ENCODE data around the gene DHRSX. TPM values are rescaled to one million over a fixed set of nuclear protein-coding genes. Genes with fewer than 3 reads are reported as not detected.

The DHRSX gene
- total and polyA plus RNA-seq, 2 experiments from 2014 or later = 15.2 to 30.2 TPM

DNA sequence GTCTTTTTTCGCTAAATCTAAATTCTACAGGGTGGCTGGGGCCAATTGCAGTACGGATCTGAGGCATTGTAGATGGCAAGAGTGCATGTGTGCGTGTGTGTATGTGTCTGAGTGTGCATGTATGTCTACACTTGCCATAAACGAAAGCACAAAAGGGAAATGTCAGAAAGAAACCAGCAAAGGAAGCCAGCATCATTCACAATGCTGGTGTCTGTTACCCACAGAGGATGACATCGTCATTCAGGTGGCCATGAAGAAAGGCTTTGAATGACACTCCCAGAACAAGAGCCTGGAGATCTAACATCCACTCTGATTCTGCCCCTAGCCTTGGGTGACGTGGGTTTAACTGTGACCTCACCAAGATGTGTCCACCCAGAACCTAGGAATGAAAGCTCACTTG lies 124.6 kb downstream of the DHRSX start:
- H3K27me3 ChIP-seq (replicated peaks; ENCODE audit: insufficient read depth) = no peaks in the 10 kb centered on the region
- no peaks in the 10 kb centered on the region for H3K9me2 ChIP-seq (ENCODE audit: insufficient read depth)
- H3K27ac ChIP-seq = no peak overlapping the region
- no peak for TF ChIP-seq EZH2phosphoT487 (IDR thresholded peaks at IDR 0.05; ENCODE audit: insufficient read depth, low read depth)
- TF ChIP-seq EZH2 (IDR thresholded peaks at IDR 0.05; ENCODE audit: insufficient read depth, poor library complexity, severe bottlenecking) = no peak
- WGBS, 2 experiments (ENCODE audit: low coverage in 1 of 2, low lambda C conversion rate in 2 of 2, missing lambda C conversion rate in 2 of 2) = 95 to 96% methylated on average over 5 to 6 of the region's 6 CpGs
- no peak for DNase-seq
- H3F3A ChIP-seq (ENCODE audit: insufficient read depth) = no peaks in the 10 kb centered on the region
- H4K20me1 ChIP-seq (ENCODE audit: insufficient read depth) = no peaks in the 10 kb centered on the region
- H3K4me1 ChIP-seq (ENCODE audit: insufficient read depth) = no peaks in the 10 kb centered on the region
- no peak overlapping the region for H3K4me2 ChIP-seq (ENCODE audit: unreplicated experiment)
- no peak overlapping the region for H2AFZ ChIP-seq
- in situ Hi-C loops (cut with MboI) = no loop called here
- no peaks in the 10 kb centered on the region for H3K9me3 ChIP-seq (ENCODE audit: low read depth)
- no peak overlapping the region for H3K4me3 ChIP-seq
- no peaks in the 10 kb centered on the region for H3K36me3 ChIP-seq (ENCODE audit: low read depth)
- H3K79me2 ChIP-seq (ENCODE audit: insufficient read depth) = no peaks in the 10 kb centered on the region
- no peak overlapping the region for H3K9ac ChIP-seq

- Histone ChIP-seq H2AFZ (no peak overlapping the region), H3K4me1 (ENCODE audit: insufficient read depth) (0 out of 2 replicates have a peak, but pooled peaks cover 4% of the 10 kb centered on the region), H3K4me2 (ENCODE audit: unreplicated experiment) (no peak overlapping the region), H3K9me2 (ENCODE audit: insufficient read depth) (no peaks in the 10 kb centered on the region), H4K20me1 (ENCODE audit: insufficient read depth) (no peaks in the 10 kb centered on the region), H3K9me3 (ENCODE audit: low read depth) (no peaks in the 10 kb centered on the region), H3F3A (ENCODE audit: insufficient read depth) (no peaks in the 10 kb centered on the region), H3K27me3 (replicated peaks; ENCODE audit: insufficient read depth) (no peaks in the 10 kb centered on the region), H3K36me3 (ENCODE audit: low read depth) (no peaks in the 10 kb centered on the region), H3K9ac (no peak overlapping the region), H3K79me2 (ENCODE audit: insufficient read depth) (no peaks in the 10 kb centered on the region), H3K4me3 (no peak overlapping the region), H3K27ac (no peak overlapping the region)
- DNase-seq = peak; percentile 67
- TF ChIP-seq EZH2 (IDR thresholded peaks at IDR 0.05; ENCODE audit: insufficient read depth, poor library complexity, severe bottlenecking) = no peak
- in situ Hi-C loops (cut with MboI) = no loop called here
- WGBS, 2 experiments (ENCODE audit: low coverage in 1 of 2, low lambda C conversion rate in 2 of 2, missing lambda C conversion rate in 2 of 2) = 13 to 15% methylated on average over 4 of the region's 4 CpGs
Measured at GRCh38 chrX:2374086-2374485, 126.7 kb downstream of the DHRSX start.

GRCh38 chrX:2373615-2374014 lies 127.2 kb downstream of the DHRSX start:
- H4K20me1 ChIP-seq (ENCODE audit: insufficient read depth) = no peaks in the 10 kb centered on the region
- no peaks in the 10 kb centered on the region for H3K9me2 ChIP-seq (ENCODE audit: insufficient read depth)
- no peak overlapping the region for H3K4me3 ChIP-seq
- H3K9ac ChIP-seq = no peak overlapping the region
- no peaks in the 10 kb centered on the region for H3K27me3 ChIP-seq (replicated peaks; ENCODE audit: insufficient read depth)
- no peak for DNase-seq
- no peak overlapping the region for H3K4me2 ChIP-seq (ENCODE audit: unreplicated experiment)
- no peaks in the 10 kb centered on the region for H3K36me3 ChIP-seq (ENCODE audit: low read depth)
- in situ Hi-C loops (cut with MboI) = no loop called here
- 0 out of 2 replicates have a peak, but pooled peaks cover 4% of the 10 kb centered on the region for H3K4me1 ChIP-seq (ENCODE audit: insufficient read depth)
- WGBS, 2 experiments (ENCODE audit: low coverage in 1 of 2, low lambda C conversion rate in 2 of 2, missing lambda C conversion rate in 2 of 2) = 94 to 95% methylated on average over 8 of the region's 8 CpGs
- no peaks in the 10 kb centered on the region for H3F3A ChIP-seq (ENCODE audit: insufficient read depth)
- no peaks in the 10 kb centered on the region for H3K9me3 ChIP-seq (ENCODE audit: low read depth)
- H2AFZ ChIP-seq = no peak overlapping the region
- H3K79me2 ChIP-seq (ENCODE audit: insufficient read depth) = no peaks in the 10 kb centered on the region
- TF ChIP-seq EZH2phosphoT487 (IDR thresholded peaks at IDR 0.05; ENCODE audit: insufficient read depth, low read depth) = no peak
- no peak for TF ChIP-seq EZH2 (IDR thresholded peaks at IDR 0.05; ENCODE audit: insufficient read depth, poor library complexity, severe bottlenecking)
- H3K27ac ChIP-seq = no peak overlapping the region

DNA sequence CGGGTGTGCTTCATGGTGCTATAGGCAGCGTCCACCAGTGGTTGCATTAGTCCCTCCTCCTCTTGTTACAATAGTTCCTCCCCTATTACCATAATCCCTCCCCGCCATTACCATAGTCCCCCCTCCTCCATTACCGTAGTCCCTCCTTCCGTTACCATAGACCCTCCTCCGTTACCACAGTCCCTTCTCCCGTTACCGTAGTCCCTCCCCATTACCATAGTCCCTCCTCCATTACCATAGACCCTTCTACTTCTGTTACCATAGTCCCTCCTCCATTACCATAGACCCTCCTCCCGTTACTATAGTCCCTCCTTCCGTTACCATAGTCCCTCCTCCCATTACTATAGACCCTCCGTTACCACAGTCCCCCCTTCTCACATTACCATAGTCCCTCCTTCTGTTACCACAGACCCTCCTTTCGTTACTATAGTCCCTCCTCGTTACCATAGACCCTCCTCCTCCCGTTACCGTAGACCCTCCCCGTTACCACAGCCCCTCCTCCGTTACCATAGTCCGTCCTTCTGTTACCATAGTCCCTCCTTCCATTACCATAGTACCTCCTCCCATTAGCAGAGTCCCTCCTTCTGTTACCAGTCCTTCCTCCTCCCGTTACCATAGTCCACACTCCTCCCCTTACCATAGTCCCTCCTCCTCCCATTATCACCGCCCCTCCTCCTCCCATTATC lies 129.6 kb downstream of the DHRSX start:
- Histone ChIP-seq H2AFZ (no peak overlapping the region), H3K9ac (no peak overlapping the region), H3K27me3 (replicated peaks; ENCODE audit: insufficient read depth) (no peaks in the 10 kb centered on the region), H3K4me2 (ENCODE audit: unreplicated experiment) (no peak overlapping the region), H3K4me3 (no peak overlapping the region), H4K20me1 (ENCODE audit: insufficient read depth) (no peaks in the 10 kb centered on the region), H3K4me1 (ENCODE audit: insufficient read depth) (0 out of 2 replicates have a peak, but pooled peaks cover 4% of the 10 kb centered on the region), H3K79me2 (ENCODE audit: insufficient read depth) (no peaks in the 10 kb centered on the region), H3K9me3 (ENCODE audit: low read depth) (no peaks in the 10 kb centered on the region), H3K36me3 (ENCODE audit: low read depth) (no peaks in the 10 kb centered on the region), H3K9me2 (ENCODE audit: insufficient read depth) (no peaks in the 10 kb centered on the region), H3K27ac (no peak overlapping the region), H3F3A (ENCODE audit: insufficient read depth) (no peaks in the 10 kb centered on the region)
- 84 to 93% methylated on average over 16 to 20 of the region's 20 CpGs for WGBS, 2 experiments (ENCODE audit: low coverage in 1 of 2, low lambda C conversion rate in 2 of 2, missing lambda C conversion rate in 2 of 2)
- DNase-seq = no peak
- in situ Hi-C loops (cut with MboI) = no loop called here
- TF ChIP-seq EZH2phosphoT487 (IDR thresholded peaks at IDR 0.05; ENCODE audit: insufficient read depth, low read depth) (no peak), EZH2 (IDR thresholded peaks at IDR 0.05; ENCODE audit: insufficient read depth, poor library complexity, severe bottlenecking) (no peak)

Data from GM23248 (cell line).